GM21825 (cell line): Measurements from ENCODE around the gene LPIN1.

Source experiments
- ATAC-seq: cut with Tn5 transposase; IDR thresholded peaks from one replicate; pipeline ENCODE4 v1.9.1; 2021; ENCODE audit warnings: mild to moderate bottlenecking, moderate library complexity; ENCODE audit not compliant: unreplicated experiment

The LPIN1 gene

DNA sequence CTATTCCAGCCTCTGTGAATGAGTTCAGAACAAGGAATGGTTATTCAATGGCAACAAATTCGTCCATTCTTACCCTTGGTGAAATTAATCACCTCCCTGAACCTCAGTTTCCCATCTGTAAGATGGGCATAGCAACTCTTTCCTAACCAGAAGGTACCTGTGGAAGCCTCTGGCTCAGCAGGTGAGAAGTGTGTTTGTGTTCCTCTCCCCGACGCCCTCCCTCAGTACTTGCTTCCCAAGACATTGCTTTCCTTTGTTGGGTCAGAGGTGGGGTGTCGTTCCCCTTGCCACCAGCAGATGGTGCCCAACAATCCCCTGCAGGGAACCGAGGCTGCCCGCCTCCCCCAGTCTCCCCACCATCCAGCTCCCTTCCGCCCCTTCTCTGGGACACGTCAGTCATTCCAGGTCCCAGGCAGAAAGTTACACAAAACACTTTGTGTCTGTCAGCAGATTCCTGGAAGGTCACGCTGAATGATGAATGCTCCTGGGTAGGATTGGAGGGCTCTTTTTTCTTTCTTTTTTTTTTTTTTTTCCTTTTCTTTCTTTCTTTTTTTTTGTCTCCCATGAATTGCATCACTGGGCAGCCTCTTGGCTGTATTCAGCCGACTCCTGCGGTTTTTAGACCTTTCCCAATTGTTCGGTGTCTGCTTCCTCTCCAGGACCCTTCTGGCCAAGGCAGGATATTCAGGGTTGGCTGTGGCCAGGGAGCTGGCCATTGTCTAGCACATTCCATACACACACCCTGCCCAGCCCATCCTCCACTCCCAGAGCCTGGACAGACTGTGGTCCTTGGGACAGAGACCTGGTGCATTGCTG, 117.3 kb downstream of the LPIN1 start:
- peak; percentile 26 for ATAC-seq

GRCh38 chr2:11864724-11865123, 118.3 kb downstream of the LPIN1 start:
- ATAC-seq, result no peak

DNA sequence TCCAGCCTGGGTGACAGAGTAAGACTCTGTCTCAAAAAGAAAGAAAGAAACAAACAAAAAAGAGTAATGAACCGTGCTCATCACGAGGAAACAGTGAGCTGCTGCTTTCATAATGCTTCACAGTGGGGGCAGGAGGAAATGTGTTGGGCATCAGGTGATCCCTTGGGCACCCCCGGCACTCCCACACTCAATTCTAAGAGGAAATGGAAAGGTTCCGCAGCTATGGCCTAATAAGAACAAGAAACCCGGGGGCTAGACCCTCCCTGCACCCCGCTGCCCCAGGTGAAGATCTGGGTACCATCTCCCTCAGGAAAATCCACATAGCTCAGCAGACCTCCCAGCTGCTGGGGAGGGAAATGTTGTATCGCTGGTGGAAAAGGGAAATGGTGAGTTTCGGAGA, 118.9 kb downstream of the LPIN1 start:
- ATAC-seq, result no peak

DNA sequence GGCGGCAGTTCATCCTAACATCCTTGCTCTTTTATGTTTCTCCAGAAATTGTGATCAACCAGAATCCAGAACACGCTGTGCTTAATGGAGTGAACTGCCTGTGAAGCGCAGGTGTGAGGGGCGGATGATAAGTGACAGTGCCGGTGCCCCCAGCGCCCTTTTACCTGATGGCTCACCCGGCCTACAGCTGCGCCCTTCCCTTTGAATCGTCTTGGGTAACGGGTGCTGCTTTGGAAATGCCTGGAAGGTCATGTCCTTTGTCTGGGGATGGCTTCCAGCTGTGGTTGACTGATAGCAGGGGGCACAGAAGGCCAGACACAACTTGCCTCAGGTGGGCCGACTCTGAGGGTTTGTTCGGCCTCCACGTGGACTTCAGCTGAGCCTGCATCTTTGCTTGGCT, 119.4 kb downstream of the LPIN1 start:
- no peak for ATAC-seq

DNA sequence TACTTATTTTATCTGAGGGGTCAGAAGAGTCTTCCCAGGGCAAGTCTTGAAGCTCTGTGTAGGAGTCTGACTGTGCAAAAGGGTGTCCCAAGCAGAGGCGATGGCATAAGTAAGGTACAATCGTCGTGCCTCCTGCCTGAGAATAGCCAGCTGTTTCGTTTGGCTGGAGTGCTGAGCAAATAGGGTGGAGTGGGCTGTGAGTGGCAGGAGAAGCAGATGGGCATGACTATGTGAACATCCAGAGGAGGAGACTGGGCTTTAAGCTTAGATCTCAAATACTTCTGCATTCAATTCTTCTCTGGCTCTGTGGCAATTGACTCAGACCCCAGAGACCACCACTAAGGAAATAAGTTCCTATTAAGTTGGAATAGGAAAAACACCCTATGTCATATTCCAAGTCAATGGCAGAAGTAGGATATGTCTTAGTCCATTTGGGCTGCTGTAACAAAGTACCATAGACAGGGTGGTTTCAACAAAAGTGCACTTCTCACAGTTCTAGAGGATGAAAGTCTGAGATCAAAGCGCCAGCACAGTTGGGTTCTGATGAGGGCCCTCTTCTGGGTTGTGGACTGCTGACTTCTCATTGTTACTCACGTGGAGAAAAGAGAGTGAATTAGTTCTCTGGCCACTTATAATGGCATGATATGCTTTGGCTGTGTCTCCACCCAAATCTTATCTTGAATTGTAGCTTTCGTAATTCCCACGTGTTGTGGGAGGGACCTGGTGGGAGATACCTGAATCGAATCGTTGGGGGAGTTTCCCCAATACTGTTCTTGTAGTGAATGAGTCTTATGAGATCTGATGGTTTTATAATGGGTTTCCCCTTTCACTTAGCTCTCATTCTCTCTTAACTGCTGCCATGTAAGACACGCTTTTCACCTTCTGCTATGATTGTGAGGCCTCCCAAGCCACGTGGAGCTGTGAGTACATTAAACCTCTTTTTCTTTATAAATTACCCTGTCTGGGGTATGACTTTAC, 120.2 kb downstream of the LPIN1 start:
- ATAC-seq, result no peak

DNA sequence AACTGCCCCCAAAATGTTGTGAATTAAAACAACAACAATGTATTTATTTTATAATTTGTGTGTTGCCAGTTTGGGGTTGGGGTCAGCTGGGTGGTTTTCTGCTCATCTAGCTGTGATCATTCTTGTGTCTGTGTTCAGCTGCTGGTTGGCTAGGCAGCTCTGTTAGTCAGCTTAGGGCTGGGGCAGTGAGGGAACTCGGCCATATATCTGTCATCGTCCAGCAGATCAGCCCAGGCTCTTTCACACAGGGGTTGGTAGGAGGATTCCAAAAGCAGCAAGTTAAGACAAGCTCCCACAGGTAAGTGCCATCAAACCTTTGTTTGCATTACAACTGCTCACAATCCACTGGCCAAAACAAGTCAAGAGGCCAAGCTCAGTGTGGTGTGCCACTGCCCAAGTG, 121.5 kb downstream of the LPIN1 start:
- no peak for ATAC-seq

- no peak for ATAC-seq
These were observed 123.1 kb downstream of the LPIN1 start for GRCh38 chr2:11869391-11869991.

GRCh38 chr2:11870064-11870463, 123.6 kb downstream of the LPIN1 start:
- ATAC-seq, result no peak

DNA sequence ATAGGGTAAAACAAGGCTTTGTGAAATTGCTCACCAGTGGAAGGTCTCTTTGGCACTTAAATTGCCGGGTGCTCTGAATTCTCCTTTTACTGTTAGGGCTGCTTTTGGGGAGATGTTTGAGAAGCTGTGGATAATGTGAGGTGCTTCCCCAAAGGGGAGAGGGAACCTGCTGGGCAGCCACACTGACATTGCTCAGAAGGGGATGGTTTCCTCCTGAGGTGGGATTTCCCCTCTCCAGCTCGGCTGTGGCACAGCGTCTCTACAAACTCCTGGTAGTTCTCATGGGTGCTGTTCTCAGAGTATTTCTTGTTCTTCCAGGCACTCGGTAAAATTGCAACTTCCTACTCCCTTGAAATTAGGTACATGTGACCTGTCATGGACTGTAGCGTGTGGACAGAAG, 124.2 kb downstream of the LPIN1 start:
- no peak for ATAC-seq

DNA sequence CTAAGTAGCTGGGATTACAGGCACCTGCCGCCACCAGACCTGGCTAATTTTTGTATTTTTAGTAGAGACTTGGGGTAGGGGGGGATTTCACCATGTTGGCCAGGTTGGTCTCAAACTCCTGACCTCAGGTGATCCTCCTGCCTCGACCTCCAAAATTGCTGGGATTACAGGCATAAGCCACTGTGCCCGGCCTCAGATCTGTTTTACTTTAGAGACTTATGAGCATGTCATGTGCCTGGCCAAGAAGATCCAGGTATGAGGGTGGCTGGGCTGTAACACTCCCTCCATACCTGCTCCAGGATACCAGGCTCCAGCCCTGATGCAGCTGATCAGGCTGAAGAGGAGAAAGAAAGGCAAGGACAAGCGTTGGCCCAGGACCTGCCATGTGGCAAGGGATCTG, 125.0 kb downstream of the LPIN1 start:
- no peak for ATAC-seq

GRCh38 chr2:11872247-11872947, 126.0 kb downstream of the LPIN1 start:
- ATAC-seq, result no peak

- ATAC-seq, result no peak
These were observed 126.5 kb downstream of the LPIN1 start for GRCh38 chr2:11872948-11873269.

DNA sequence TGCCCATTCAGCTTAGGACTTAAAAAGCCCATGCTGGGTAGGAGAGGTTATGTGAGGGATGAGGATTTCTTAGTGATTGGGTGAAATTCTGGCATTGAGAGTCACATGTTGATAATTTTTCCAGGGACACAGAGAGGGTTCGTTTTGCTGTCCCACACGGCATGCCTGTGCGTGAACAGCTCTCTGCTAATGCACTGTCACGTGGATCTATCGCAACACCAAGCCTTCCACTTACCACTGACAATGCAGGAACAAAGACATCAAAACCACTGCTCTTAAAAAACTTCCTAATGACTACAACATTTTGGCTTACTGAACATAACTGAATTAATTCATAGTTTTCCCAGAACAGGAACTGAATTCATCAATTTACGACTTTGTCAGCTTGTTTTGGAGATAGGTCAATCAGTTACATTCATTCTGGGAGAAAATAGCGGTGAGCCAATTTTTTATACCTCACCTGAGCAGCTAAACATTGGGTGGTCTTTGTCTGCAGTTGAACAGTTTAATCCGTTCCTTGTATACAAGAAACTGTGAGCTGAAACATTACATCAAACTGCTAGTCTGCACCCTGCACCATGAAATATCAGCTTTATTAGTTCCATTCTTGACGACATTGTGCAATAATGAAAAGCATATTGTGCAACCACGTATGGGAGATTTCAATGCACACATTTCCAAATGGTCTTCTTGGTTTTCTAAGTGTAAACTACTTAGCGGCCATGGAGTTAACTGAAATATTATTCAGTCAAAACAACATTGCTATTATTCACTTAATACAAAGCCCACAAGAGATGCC, 127.1 kb downstream of the LPIN1 start:
- no peak for ATAC-seq

DNA sequence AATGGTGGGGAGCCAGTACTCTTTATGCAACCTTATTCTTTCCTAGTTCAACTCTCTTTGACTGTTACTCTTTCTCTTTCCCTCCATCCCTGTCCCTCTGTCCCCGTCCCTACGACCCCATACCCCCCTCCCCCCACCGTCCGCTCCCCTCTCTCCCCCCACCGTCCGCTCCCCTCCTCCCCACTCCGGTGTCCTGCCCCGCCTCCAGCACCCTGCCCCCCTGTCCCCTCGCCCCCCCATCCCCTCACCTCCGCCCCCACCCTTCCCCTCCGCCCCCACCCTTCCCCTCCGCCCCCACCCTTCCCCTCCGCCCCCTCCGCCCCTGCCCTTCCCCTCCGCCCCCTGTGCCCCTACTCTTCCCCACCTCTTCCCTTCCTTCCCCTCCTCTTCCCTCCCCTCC, 128.4 kb downstream of the LPIN1 start:
- no peak for ATAC-seq

- ATAC-seq, result no peak
These were observed 129.0 kb downstream of the LPIN1 start for GRCh38 chr2:11875481-11875880.

DNA sequence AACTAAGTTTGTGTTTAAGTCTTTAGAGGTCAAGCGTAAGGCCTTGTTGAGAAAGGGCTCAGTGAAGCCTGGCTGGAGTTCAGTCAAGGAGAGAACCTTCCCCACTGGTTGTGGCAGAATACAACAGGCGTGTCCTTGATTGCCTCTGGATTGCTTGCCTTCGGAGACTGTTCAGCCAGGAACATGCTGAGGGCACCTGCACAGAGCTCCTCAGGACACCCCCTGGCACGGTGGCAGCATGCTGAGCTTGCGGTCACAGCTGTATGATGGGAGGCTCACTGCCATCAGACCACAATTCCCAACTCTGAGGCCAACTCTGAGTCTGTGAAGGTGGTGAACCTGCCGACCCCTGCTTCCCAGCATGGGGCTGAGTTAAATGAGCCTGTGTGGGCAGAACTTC, 130.0 kb downstream of the LPIN1 start:
- ATAC-seq, result no peak

DNA sequence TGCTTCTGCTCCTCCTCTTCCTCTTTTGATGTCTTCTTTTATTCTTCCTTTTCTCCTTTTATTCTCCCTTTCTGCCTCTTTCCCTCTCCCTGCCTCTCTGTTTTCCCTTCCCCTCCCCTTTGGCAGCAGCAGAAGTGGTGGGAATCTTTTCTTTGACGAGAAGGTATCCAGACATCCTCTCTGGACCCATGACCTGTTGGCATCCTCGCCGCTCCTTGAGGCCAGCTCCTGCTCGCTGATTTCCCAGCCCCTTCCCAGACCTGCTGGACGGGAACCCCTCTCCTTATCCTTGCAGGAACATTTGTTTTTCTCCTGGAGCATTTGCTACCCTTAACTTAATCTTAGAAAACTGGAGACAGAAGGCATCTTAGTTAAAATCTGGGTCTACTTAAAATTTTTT, 130.5 kb downstream of the LPIN1 start:
- ATAC-seq, result no peak
